Neural crest cell (in vitro differentiated cells): Measurements from ENCODE around the gene SLAMF7. TPM values are rescaled to one million over a fixed set of nuclear protein-coding genes. Genes with fewer than 3 reads are reported as not detected.
"Not testable (repeated sequence)": the region's sequence is repeated elsewhere in the genome, so short reads cannot be mapped to it uniquely, and the experiment has no call there.

ENCODE experiments used
- DNase-seq: peaks from one replicate; pipeline ENCODE4 v3.0.0; 2021; ENCODE audit warnings: low read depth, mixed read lengths, low spot score
- H3K27ac Mint-ChIP-seq: one replicate; pipeline ENCODE4 v1.8.0; 2021; ENCODE audit warnings: mild to moderate bottlenecking, mixed read lengths; ENCODE audit not compliant: unreplicated experiment
- H3K27me3 Mint-ChIP-seq: 2 replicates; pipeline ENCODE4 v1.8.0; 2021; ENCODE audit warnings: low read depth, mild to moderate bottlenecking, mixed read lengths
- H3K36me3 Mint-ChIP-seq: 2 replicates; pipeline ENCODE4 v1.8.0; 2021; ENCODE audit warnings: low read depth, mild to moderate bottlenecking, mixed read lengths
- H3K4me1 Mint-ChIP-seq: 2 replicates; pipeline ENCODE4 v1.8.0; 2021; ENCODE audit warnings: mixed read lengths
- H3K4me3 Mint-ChIP-seq: one replicate; pipeline ENCODE4 v1.8.0; 2021; ENCODE audit warnings: mild to moderate bottlenecking, mixed read lengths
- H3K9me3 Mint-ChIP-seq: 2 replicates; pipeline ENCODE4 v1.8.0; 2021; ENCODE audit warnings: mixed read lengths
- CTCF ChIP-seq: fragments of 200-600 bp; sonication (generic); conservative IDR thresholded peaks from 2 replicates; pipeline ENCODE4 v1.5.0; 2021; ENCODE audit warnings: antibody characterized with exemption, mild to moderate bottlenecking
- long read RNA-seq: library from polyadenylated mRNA; unstranded; transcript quantifications from one replicate; pipeline ENCODE4 v2.0.0, GENCODE V29; 2020
- total RNA-seq: library from RNA; stranded (reverse); gene quantifications from 2 replicates; pipeline ENCODE4 v1.2.1, GENCODE V29; 2021

Gene SLAMF7, protein sequence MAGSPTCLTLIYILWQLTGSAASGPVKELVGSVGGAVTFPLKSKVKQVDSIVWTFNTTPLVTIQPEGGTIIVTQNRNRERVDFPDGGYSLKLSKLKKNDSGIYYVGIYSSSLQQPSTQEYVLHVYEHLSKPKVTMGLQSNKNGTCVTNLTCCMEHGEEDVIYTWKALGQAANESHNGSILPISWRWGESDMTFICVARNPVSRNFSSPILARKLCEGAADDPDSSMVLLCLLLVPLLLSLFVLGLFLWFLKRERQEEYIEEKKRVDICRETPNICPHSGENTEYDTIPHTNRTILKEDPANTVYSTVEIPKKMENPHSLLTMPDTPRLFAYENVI
- total RNA-seq, result not detected in 2 replicates
- long read RNA-seq, result 0 reads

GRCh38 chr1:160739098-160739511 lies at the start of gene SLAMF7:
TSS of gene SLAMF7 (plus strand) at chr1:160739247. CDS start at chr1:160739302, 55 bp downstream.
- no peak for TF ChIP-seq CTCF
- H3K27me3 Mint-ChIP-seq, result peaks cover 23% of the 10 kb centered on the region
- DNase-seq, result no peak

GRCh38 chr1:160692390-160692789 lies 46.7 kb upstream of the SLAMF7 start:
- not testable (repeated sequence) for H3K9me3 Mint-ChIP-seq, H3K36me3 Mint-ChIP-seq

More at GRCh38 chr1:160739098-160739511, at the start of gene SLAMF7:
- H3K9me3 Mint-ChIP-seq, result no peaks in the 10 kb centered on the region
- H3K4me1 Mint-ChIP-seq, result no peaks in the 10 kb centered on the region
- H3K4me3 Mint-ChIP-seq, result no peak within 1 kb of the TSS
- no peak within 1 kb of the TSS for H3K27ac Mint-ChIP-seq
- no peaks in the 10 kb centered on the region for H3K36me3 Mint-ChIP-seq

DNA sequence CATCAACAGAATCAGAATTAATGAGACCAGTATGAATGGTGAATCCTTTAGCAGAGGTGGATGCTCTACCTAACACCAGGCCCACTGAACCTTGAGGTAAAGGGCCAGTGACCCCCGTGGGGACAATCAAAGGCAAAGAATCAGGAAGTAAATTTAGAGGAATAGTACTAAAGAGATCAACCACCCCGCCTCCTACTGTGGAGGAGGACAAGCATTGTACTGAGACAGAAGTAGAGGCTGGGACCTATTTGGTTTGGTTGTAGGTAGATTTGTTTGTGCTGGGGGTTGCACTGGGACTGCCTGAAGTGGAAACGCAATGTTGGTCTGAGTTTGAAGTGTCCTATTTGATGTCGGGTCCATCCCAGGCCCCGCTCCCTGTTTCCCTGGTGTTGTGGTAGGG lies 36.9 kb upstream of the SLAMF7 start:
- Mint-ChIP-seq H3K4me1 (no peaks in the 10 kb centered on the region), H3K36me3 (no peaks in the 10 kb centered on the region), H3K4me3 (no peak overlapping the region), H3K27ac (peak overlapping the region; percentile 73), H3K9me3 (no peaks in the 10 kb centered on the region), H3K27me3 (peaks cover 16% of the 10 kb centered on the region)
- no peak for TF ChIP-seq CTCF
- DNase-seq, result no peak

More at GRCh38 chr1:160692390-160692789, 46.7 kb upstream of the SLAMF7 start:
- TF ChIP-seq CTCF, result peak; percentile 14
- H3K27ac Mint-ChIP-seq, H3K4me3 Mint-ChIP-seq, H3K27me3 Mint-ChIP-seq, DNase-seq, H3K4me1 Mint-ChIP-seq: not testable (repeated sequence)

GRCh38 chr1:160704250-160704649 lies 34.8 kb upstream of the SLAMF7 start:
- TF ChIP-seq CTCF, result no peak
- DNase-seq, result no peak
- Mint-ChIP-seq H3K4me3 (no peak overlapping the region), H3K27ac (no peak overlapping the region), H3K9me3 (no peaks in the 10 kb centered on the region), H3K36me3 (no peaks in the 10 kb centered on the region), H3K27me3 (peaks cover 16% of the 10 kb centered on the region), H3K4me1 (no peaks in the 10 kb centered on the region)

DNA sequence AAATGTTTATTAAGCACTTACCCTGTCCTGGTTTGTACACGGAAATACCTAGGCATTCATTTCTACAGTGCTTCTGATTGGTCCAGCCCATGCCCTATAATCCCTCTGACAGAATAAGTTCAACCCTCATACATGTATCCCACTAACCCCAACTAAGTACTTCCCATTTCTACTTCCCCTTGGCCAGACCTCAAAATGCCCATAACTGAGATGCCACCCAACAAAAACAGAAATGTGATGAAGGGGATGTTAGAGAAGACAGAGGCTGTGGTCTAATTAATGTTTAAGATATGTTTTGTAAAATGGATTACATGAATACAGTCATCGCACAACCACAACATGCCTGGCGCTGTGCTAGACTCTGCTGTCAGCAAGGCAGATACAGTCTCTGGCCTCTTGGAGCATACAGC lies 33.8 kb upstream of the SLAMF7 start:
- not testable (repeated sequence) for H3K27ac Mint-ChIP-seq, H3K4me1 Mint-ChIP-seq, H3K9me3 Mint-ChIP-seq, H3K36me3 Mint-ChIP-seq, H3K4me3 Mint-ChIP-seq, DNase-seq
- H3K27me3 Mint-ChIP-seq, result peaks cover 16% of the 10 kb centered on the region

GRCh38 chr1:160705742-160706141 lies 33.3 kb upstream of the SLAMF7 start:
- H3K36me3 Mint-ChIP-seq, result no peaks in the 10 kb centered on the region
- H3K9me3 Mint-ChIP-seq, result no peaks in the 10 kb centered on the region
- no peak overlapping the region for H3K4me3 Mint-ChIP-seq
- peaks cover 16% of the 10 kb centered on the region for H3K27me3 Mint-ChIP-seq
- H3K4me1 Mint-ChIP-seq, result no peaks in the 10 kb centered on the region
- H3K27ac Mint-ChIP-seq, result no peak overlapping the region
- no peak for TF ChIP-seq CTCF
- DNase-seq, result no peak
